ENCODE measurements around the gene SLC35F4.

Gene SLC35F4

GRCh38 chr14:57704763-57705162 is 161.1 kb downstream of the SLC35F4 start:
- no peak overlapping the region for H3K27ac ChIP-seq
- TF ChIP-seq, protein P1, sequence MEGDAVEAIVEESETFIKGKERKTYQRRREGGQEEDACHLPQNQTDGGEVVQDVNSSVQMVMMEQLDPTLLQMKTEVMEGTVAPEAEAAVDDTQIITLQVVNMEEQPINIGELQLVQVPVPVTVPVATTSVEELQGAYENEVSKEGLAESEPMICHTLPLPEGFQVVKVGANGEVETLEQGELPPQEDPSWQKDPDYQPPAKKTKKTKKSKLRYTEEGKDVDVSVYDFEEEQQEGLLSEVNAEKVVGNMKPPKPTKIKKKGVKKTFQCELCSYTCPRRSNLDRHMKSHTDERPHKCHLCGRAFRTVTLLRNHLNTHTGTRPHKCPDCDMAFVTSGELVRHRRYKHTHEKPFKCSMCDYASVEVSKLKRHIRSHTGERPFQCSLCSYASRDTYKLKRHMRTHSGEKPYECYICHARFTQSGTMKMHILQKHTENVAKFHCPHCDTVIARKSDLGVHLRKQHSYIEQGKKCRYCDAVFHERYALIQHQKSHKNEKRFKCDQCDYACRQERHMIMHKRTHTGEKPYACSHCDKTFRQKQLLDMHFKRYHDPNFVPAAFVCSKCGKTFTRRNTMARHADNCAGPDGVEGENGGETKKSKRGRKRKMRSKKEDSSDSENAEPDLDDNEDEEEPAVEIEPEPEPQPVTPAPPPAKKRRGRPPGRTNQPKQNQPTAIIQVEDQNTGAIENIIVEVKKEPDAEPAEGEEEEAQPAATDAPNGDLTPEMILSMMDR (conservative IDR thresholded peaks at IDR 0.05) = no peak
- TF ChIP-seq ZFX (IDR thresholded peaks at IDR 0.05) = no peak

GRCh38 chr14:57699947-57700346 is 165.9 kb downstream of the SLC35F4 start:
- H3K27ac ChIP-seq = no peak overlapping the region
- TF ChIP-seq ZFX (IDR thresholded peaks at IDR 0.05) = no peak
- TF ChIP-seq, protein P1 (conservative IDR thresholded peaks at IDR 0.05) = no peak

- TF ChIP-seq, protein P1 (conservative IDR thresholded peaks at IDR 0.05) = peak; percentile 80
- TF ChIP-seq ZFX (IDR thresholded peaks at IDR 0.05) = no peak
- no peak overlapping the region for H3K27ac ChIP-seq
Observed at GRCh38 chr14:57692671-57693070, 173.2 kb downstream of the SLC35F4 start.

- H3K27ac ChIP-seq = no peak overlapping the region
- no peak for TF ChIP-seq ZFX (IDR thresholded peaks at IDR 0.05)
- TF ChIP-seq, protein P1 (conservative IDR thresholded peaks at IDR 0.05) = no peak
Observed at GRCh38 chr14:57687416-57687815, 178.5 kb downstream of the SLC35F4 start.

GRCh38 chr14:57686304-57686703 is 179.6 kb downstream of the SLC35F4 start:
- TF ChIP-seq, protein P1 (conservative IDR thresholded peaks at IDR 0.05) = no peak
- no peak for TF ChIP-seq ZFX (IDR thresholded peaks at IDR 0.05)
- no peak overlapping the region for H3K27ac ChIP-seq

DNA sequence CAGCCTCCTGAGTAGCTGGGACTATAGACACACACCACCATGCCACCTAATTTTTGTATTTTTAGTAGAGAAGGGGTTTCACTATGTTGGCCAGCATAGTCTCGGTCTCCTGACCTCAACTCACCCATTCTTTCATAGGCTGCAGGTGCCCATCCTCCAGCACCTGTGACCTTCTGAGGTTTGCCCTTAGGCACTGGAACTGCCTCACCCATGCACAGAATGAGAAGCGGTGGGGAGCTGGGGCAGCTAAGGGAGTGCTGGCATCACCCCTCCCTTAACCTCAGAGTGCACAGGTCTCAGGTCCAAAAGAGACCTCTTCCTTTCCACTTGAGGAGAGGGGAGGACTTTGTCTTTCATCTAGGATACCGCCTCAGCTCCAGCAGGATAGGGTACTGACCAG is 194.9 kb downstream of the SLC35F4 start:
- TF ChIP-seq ZFX (IDR thresholded peaks at IDR 0.05) = no peak
- TF ChIP-seq, protein P1 (conservative IDR thresholded peaks at IDR 0.05) = no peak
- no peak overlapping the region for H3K27ac ChIP-seq

- TF ChIP-seq, protein P1 (conservative IDR thresholded peaks at IDR 0.05) = no peak
- no peak for TF ChIP-seq ZFX (IDR thresholded peaks at IDR 0.05)
- no peak overlapping the region for H3K27ac ChIP-seq
Observed at GRCh38 chr14:57660208-57660607, 205.7 kb downstream of the SLC35F4 start.

Measured in C4-2B (cell line).